HG03354 (cell line): ENCODE results near the gene ANKRD40CL.
"Not testable (repeated sequence)": the region's sequence is repeated elsewhere in the genome, so short reads cannot be mapped to it uniquely, and the experiment has no call there.

Experiments
- ATAC-seq: cut with Tn5 transposase; IDR thresholded peaks from one replicate; pipeline ENCODE4 v1.9.1; 2021; ENCODE audit warnings: mild to moderate bottlenecking; ENCODE audit not compliant: unreplicated experiment, poor library complexity, severe bottlenecking

Gene ANKRD40CL

GRCh38 chr17:50765454-50766221, 1.7 kb downstream of the ANKRD40CL start:
- ATAC-seq: no peak

GRCh38 chr17:50764734-50765149, 2.6 kb downstream of the ANKRD40CL start:
- no peak for ATAC-seq

- no peak for ATAC-seq
Observed at GRCh38 chr17:50763716-50764475, 3.4 kb downstream of the ANKRD40CL start.

GRCh38 chr17:50762177-50762576, 5.1 kb downstream of the ANKRD40CL start:
- ATAC-seq: no peak

- no peak for ATAC-seq
Observed at GRCh38 chr17:50758989-50759544, 8.3 kb downstream of the ANKRD40CL start.

- no peak for ATAC-seq
Observed at GRCh38 chr17:50758524-50758923, 8.8 kb downstream of the ANKRD40CL start.

GRCh38 chr17:50754521-50754920, 12.8 kb downstream of the ANKRD40CL start:
- ATAC-seq: no peak

- ATAC-seq: no peak
Observed at GRCh38 chr17:50749245-50749644, 18.1 kb downstream of the ANKRD40CL start.

- ATAC-seq: no peak
Observed at GRCh38 chr17:50745631-50746030, 21.7 kb downstream of the ANKRD40CL start.

GRCh38 chr17:50739098-50739497, 28.2 kb downstream of the ANKRD40CL start:
- ATAC-seq: no peak

GRCh38 chr17:50737118-50737698, 30.1 kb downstream of the ANKRD40CL start:
- ATAC-seq: no peak

GRCh38 chr17:50735287-50735686, 32.0 kb downstream of the ANKRD40CL start:
- ATAC-seq: no peak

GRCh38 chr17:50731575-50732460, 35.5 kb downstream of the ANKRD40CL start:
- no peak for ATAC-seq

GRCh38 chr17:50728881-50729765, 38.2 kb downstream of the ANKRD40CL start:
- no peak for ATAC-seq

GRCh38 chr17:50728112-50728429, 39.2 kb downstream of the ANKRD40CL start:
- no peak for ATAC-seq

- ATAC-seq: no peak
Observed at GRCh38 chr17:50725769-50726655, 41.3 kb downstream of the ANKRD40CL start.

GRCh38 chr17:50724622-50725021, 42.7 kb downstream of the ANKRD40CL start:
- ATAC-seq: not testable (repeated sequence)

GRCh38 chr17:50722746-50723145, 44.6 kb downstream of the ANKRD40CL start:
- no peak for ATAC-seq
